H1 (cell line): ENCODE data around the gene SPPL2B. TPM values are rescaled to one million over a fixed set of nuclear protein-coding genes. Genes with fewer than 3 reads are reported as not detected.

Source experiments
- ATF2 ChIP-seq: IDR thresholded peaks from 2 replicates; pipeline ENCODE4 v1.6.1; 2012; ENCODE audit warnings: low read length, inconsistent platforms
- KDM1A ChIP-seq: fragments of 200-600, 300-600 bp; sonication (generic); IDR thresholded peaks from 2 replicates; pipeline ENCODE4 v1.7.1; 2016; ENCODE audit warnings: mild to moderate bottlenecking, low read length, borderline replicate concordance
- NRF1 ChIP-seq: IDR thresholded peaks from 2 replicates; pipeline ENCODE4 v1.6.1; 2011; ENCODE audit warnings: mild to moderate bottlenecking, low read depth, low read length, improper control_type of control experiment
- SUZ12 ChIP-seq: fragments of 200-600 bp; sonication (generic); IDR thresholded peaks from 2 replicates; pipeline ENCODE4 v1.6.1; 2012; ENCODE audit warnings: mild to moderate bottlenecking, inconsistent platforms, low read length, moderate library complexity, mixed read lengths
- TBP ChIP-seq: IDR thresholded peaks from 2 replicates; pipeline ENCODE4 v1.6.1; 2011; ENCODE audit warnings: low read depth, low read length, improper control_type of control experiment
- polyA plus RNA-seq, 7 experiments: library from polyadenylated mRNA; depleted of rRNA in 3 of 7; stranded (reverse) in 5 of 7; unstranded in 2 of 7; fragments of >200 nt in 5 of 7; fragments of 200-250 nt in 2 of 7; gene quantifications; 1 replicate in 5 of 7; 2 replicates in 1 of 7; 4 replicates in 1 of 7; pipeline versions ENCODE4 v1.2.1 to v1.2.3, GENCODE V29; 2011 to 2013; ENCODE audit warnings: missing spikeins in 2 of 7, mixed read lengths in 2 of 7
- total RNA-seq: library from RNA; stranded (reverse); fragmentation: NEBNext Ultra II Directional; extraction: Animal tissue kit (Norgen Biotek cat#: 25700); gene quantifications from 2 replicates; pipeline ENCODE4 v1.2.1, GENCODE V29; 2021

The SPPL2B gene
- total and polyA plus RNA-seq, 2 of the 8 experiments (the other 6 are each of a cell fraction or from before 2014, with no cell fraction given), result 34.8 to 55.7 TPM

- TF ChIP-seq TBP, result no peak
- no peak for TF ChIP-seq NRF1
- TF ChIP-seq ATF2, result no peak
- no peak for TF ChIP-seq SUZ12
- TF ChIP-seq KDM1A, result no peak
Measured at GRCh38 chr19:2288338-2288817, 40.1 kb upstream of the SPPL2B start (continued).
